ENCODE data around the gene GNPDA1.

The GNPDA1 gene

DNA sequence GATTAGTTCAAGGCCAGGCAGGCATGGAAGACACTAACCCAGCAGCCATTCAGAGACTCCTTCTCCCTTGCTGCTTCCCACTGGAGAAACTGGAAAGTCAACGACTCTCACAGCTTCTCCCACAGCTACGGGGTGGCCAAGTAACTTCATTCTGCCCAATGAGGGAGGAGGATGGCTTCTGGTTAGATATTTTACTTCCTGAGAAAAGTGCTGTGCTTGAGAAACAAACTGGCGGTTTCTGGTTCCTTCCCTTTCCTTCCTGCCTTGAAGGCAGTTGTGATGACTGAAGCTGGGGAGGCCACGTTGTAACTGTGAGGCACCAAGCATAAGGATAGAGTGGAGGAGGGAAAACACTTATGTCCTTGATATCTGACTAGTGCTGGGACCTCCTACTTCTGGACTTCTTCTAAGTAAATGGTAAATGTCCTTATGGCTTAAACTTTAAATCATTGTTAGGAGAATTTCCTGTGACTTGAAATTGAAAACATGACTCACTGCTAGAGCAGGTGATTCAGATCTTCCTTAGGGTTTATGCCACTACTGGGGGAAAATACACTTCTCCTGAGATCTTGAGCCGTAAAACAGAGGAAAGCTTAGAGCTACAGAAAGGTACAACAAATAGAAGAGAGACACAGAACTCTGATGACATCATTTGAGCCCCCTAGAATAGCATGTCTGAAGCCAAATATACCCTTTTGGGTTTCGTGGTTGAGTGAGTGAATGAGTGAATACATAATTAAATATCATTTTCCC lies 3.1 kb upstream of the GNPDA1 start:
- POLR2A ChIA-PET = interaction anchor here (1.2 kb wide), 1 partner anchor 47 kb away, joined by 3 read pairs; no protein-coding TSS in a partner anchor
- CTCF ChIA-PET = interaction anchor here (0.7 to 8.5 kb wide), 23 partner anchors 8 to 351 kb away, joined by 3 to 128 read pairs (median 5); partner anchors contain the start of gene RNF14
- TF ChIP-seq, protein P1, sequence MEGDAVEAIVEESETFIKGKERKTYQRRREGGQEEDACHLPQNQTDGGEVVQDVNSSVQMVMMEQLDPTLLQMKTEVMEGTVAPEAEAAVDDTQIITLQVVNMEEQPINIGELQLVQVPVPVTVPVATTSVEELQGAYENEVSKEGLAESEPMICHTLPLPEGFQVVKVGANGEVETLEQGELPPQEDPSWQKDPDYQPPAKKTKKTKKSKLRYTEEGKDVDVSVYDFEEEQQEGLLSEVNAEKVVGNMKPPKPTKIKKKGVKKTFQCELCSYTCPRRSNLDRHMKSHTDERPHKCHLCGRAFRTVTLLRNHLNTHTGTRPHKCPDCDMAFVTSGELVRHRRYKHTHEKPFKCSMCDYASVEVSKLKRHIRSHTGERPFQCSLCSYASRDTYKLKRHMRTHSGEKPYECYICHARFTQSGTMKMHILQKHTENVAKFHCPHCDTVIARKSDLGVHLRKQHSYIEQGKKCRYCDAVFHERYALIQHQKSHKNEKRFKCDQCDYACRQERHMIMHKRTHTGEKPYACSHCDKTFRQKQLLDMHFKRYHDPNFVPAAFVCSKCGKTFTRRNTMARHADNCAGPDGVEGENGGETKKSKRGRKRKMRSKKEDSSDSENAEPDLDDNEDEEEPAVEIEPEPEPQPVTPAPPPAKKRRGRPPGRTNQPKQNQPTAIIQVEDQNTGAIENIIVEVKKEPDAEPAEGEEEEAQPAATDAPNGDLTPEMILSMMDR (IDR thresholded peaks at IDR 0.05; ENCODE audit: insufficient read depth, low read length, missing control alignments) = no peak
- no peak for DNase-seq (ENCODE audit: low read depth, low spot score)
- H3K4me3 ChIP-seq (ENCODE audit: low read depth, low read length) = no peak overlapping the region

DNA sequence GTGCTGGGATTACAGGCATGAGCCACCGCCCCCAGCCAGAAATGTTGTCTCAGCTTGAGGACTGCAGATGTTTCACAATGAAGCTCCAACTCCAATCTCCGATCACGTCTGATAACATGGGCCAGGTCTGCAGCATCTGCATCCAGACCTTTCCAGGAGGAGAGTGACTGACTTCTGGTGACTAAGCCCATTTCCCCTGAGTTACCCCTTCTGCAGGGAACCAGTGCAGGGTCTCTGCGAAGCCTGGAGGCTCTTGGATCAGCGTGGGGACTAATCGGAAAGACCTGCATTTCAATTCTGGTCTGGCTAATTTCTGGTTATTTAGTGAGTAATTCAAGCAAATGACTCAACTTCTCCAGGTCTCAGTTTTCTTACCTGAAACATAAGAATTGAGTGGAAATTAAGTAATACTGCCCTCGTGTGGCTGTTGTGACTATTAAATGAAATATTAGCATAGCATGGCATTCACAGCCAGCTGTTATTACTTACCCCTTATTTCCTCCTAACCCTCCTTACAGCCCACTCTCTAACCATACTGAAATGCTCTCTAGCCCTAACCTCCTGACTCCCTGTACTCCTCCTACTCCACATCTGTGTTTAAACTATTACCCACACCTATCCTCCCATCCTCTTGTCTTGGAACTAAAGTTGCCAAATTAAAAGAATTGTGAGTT lies 2.2 kb upstream of the GNPDA1 start:
- TF ChIP-seq, protein P1 (IDR thresholded peaks at IDR 0.05; ENCODE audit: insufficient read depth, low read length, missing control alignments) = peak; percentile 29
- no peak for DNase-seq (ENCODE audit: low read depth, low spot score)
- CTCF ChIA-PET = interaction anchor here (0.7 to 8.5 kb wide), 28 partner anchors 9 to 572 kb away, joined by 3 to 128 read pairs (median 5); partner anchors contain the start of gene RNF14
- H3K4me3 ChIP-seq (ENCODE audit: low read depth, low read length) = no peak overlapping the region
- POLR2A ChIA-PET = interaction anchor here (1.2 kb wide), 1 partner anchor 46 kb away, joined by 3 read pairs; no protein-coding TSS in a partner anchor

DNA sequence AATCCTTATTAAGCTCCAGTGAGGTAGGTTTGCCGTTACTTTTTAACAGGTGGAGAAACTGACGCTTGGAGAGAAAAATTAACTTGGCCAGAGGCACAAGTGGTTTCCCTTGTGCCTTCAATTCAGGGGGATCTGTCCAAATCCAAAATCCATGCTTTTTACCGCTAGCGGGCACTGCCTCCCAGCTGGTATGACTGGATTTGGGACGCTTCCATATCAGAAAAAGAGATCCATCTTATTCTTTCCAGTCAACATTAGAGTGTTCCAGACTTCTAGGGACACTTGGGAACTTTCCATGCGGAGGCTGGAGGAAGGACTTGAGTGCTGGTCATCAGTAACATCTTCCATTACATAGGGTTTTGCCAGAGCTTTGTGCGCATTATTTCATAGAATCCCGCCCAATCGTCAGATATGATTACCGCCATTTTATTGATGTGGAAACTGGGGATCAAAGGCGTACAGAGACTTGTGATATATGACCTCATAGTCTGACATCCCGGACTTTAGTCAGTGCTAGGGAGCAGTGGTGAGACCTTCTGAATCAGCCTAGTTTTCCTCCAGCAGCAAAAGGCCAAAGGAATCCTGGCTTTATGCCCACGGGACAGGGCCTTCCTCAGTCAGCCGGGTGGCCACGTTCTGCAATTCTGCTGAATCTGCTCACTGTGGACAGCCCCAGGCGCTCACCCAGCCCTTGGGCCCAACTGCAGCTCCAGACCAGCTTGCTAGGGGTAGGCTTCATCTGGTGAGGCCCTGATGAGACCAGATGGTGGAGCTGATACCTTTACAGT lies 1.1 kb upstream of the GNPDA1 start:
- DNase-seq (ENCODE audit: low read depth, low spot score) = no peak
- no peak overlapping the region for H3K4me3 ChIP-seq (ENCODE audit: low read depth, low read length)

DNA sequence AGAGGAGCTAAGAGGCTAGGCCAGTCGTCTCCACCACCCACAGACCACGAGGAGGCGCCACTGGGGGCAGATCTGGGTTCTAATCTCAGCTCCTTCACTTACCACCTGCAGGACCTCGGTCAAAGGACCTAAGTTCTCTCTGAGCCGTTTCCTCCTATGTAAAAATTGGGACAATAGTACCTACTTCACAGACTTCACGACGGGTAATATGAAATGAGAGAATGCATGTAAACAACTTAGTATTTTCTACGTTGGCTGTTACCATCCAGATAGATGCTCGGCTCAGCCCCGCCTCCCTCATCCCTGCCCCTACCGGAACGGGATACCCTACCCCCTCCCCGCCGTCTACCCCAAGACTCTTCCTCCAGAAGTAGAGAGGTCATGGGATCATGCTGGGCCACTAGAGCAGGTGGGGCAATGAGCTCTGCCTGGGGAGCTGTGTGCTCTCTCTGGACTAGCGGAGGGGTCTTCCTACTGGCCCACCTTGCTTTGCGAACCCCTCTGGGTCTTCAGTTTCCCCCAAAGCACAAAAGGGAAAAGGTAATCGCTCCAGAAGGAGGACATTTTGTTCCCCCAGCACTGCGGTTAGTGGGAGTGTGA lies 541 bp downstream of the GNPDA1 start:
- POLR2A ChIA-PET = interaction anchor here (1.4 to 2.0 kb wide), 3 partner anchors 13 to 131 kb away, joined by 3 to 5 read pairs (median 5); partner anchors contain the start of gene NDFIP1
- DNase-seq (ENCODE audit: low read depth, low spot score) = no peak
- TF ChIP-seq, protein P1 (IDR thresholded peaks at IDR 0.05; ENCODE audit: insufficient read depth, low read length, missing control alignments) = peak; percentile 48
- peak overlapping the region; percentile 77 for H3K4me3 ChIP-seq (ENCODE audit: low read depth, low read length)
- CTCF ChIA-PET = interaction anchor here (0.9 to 8.5 kb wide), 19 partner anchors 9 to 365 kb away, joined by 3 to 128 read pairs (median 6); partner anchors contain the start of gene RNF14

More for the DNA sequence above, 1.1 kb upstream of the GNPDA1 start:
- CTCF ChIA-PET = interaction anchor here (0.7 to 8.5 kb wide), 26 partner anchors 10 to 573 kb away, joined by 3 to 128 read pairs (median 6); partner anchors contain the start of gene RNF14
- TF ChIP-seq, protein P1 (IDR thresholded peaks at IDR 0.05; ENCODE audit: insufficient read depth, low read length, missing control alignments) = no peak
- POLR2A ChIA-PET = no interaction called here

DNA sequence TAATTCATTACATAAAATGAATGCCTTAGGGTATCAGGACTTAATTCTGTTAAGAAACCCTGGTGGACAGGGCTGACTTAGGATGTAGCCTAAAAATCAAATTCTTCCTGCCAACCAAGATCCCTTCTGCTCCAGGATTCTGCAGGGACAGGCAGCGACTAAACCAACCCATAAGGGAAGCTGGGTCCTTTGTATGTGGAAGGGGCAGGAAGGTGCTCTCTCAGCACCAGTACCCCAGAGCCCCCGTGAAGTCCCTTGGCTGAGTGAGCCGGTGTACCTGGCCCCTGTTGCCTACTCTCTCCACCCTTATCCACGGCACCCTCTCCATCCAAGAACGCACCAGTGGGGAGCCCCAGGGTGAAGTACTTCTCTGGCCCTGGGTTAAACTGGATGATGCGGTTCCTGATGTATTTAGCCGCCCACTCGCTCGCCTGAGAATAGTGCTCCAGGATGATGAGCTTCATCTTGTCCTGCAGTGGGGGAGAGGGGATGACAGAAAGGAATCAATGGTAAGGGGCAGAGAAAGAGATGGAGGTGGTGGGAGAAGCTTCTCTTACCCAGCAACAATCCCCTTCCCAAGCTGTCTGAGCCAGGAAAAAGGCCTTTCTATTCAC lies 1.1 kb downstream of the GNPDA1 start:
- ChIA-PET POLR2A (interaction anchor here (1.4 to 2.0 kb wide), 3 partner anchors 13 to 132 kb away, joined by 3 to 5 read pairs (median 5); partner anchors contain the start of gene NDFIP1), CTCF (interaction anchor here (0.9 to 8.5 kb wide), 19 partner anchors 9 to 600 kb away, joined by 3 to 128 read pairs (median 4); partner anchors contain the start of gene RNF14)
- DNase-seq (ENCODE audit: low read depth, low spot score) = no peak
- peak overlapping the region; percentile 77 for H3K4me3 ChIP-seq (ENCODE audit: low read depth, low read length)
- TF ChIP-seq, protein P1 (IDR thresholded peaks at IDR 0.05; ENCODE audit: insufficient read depth, low read length, missing control alignments) = no peak

All from AG04449 (cell line).